K562 (cell line): ENCODE data around the gene IFFO2. TPM values are rescaled to one million over a fixed set of nuclear protein-coding genes. Genes with fewer than 3 reads are reported as not detected.

ENCODE experiments used
- ATAC-seq: fragments of 200-7000 bp; cut with Tn5 transposase; 3 replicates; pipeline ENCODE4 v1.9.1; 2020; ENCODE audit warnings: moderate library complexity
- BruUV-seq: library from RNA; stranded (reverse); fragments of 400-500 nt; replicated peaks from 2 replicates; lab custom pipeline; 2021; lab: Mats Ljungman, UMichigan
- CTCF ChIA-PET: fragments of 300-600 bp; formaldehyde crosslinking; extraction: SDS; loops from one replicate; lab custom pipeline; 2021; ENCODE audit warnings: low intra/inter-chr PET ratio; lab: Yijun Ruan, JAX
- POLR2A ChIA-PET: fragments of 300-600, 350-650 bp; sonication (Branson Sonifier 250); formaldehyde crosslinking; extraction: SDS; loops from one replicate; lab custom pipeline; 2021; ENCODE audit warnings: antibody characterized with exemption, inconsistent platforms; lab: Yijun Ruan, JAX
- DNase-seq, 4 experiments: peaks; one replicate each; pipeline versions ENCODE4 v3.0.0 to v3.0.0-alpha.2; 2011 to 2018; ENCODE audit warnings: low spot score in 3 of 4, mixed read lengths in 3 of 4; ENCODE audit errors: extremely low read depth in 1 of 4
- FAIRE-seq: peaks from 2 replicates; lab custom pipeline; 2011; peaks lifted over from hg19 to GRCh38; lab: Jason Lieb, UNC
- H2AFZ ChIP-seq: 2 replicates; pipeline ENCODE4 v1.6.0; 2011; ENCODE audit warnings: low read depth, low read length, control low read depth, inconsistent platforms
- H3K27ac ChIP-seq: fragments of 200-600 bp; 3 replicates; pipeline ENCODE4 v1.8.0; 2011; ENCODE audit warnings: low read depth, mild to moderate bottlenecking, control low read depth, inconsistent platforms, low read length, moderate library complexity, mixed read lengths; ENCODE audit errors: extremely low read depth
- H3K27me3 ChIP-seq, 2 experiments: fragments of 300-600 bp in 1 of 2; 2 replicates in 1 of 2; 3 replicates in 1 of 2; pipeline versions ENCODE4 v1.6.0 to v1.8.0; 2011; ENCODE audit warnings: inconsistent platforms in 2 of 2, low read length in 2 of 2, mild to moderate bottlenecking in 1 of 2, mixed read lengths in 1 of 2, moderate library complexity in 1 of 2; ENCODE audit not compliant: control insufficient read depth in 2 of 2, insufficient read depth in 2 of 2
- H3K36me3 ChIP-seq: fragments of 300-600 bp; 3 replicates; pipeline ENCODE4 v1.8.0; 2011; ENCODE audit warnings: mild to moderate bottlenecking, low read length, inconsistent platforms; ENCODE audit not compliant: control insufficient read depth, insufficient read depth
- H3K4me1 ChIP-seq, 2 experiments: fragments of 200-600 bp in 1 of 2; replicated peaks in 1 of 2; 2 replicates in 1 of 2; 3 replicates in 1 of 2; pipeline versions ENCODE4 v1.5.1 to v1.8.0; 2011; ENCODE audit warnings: inconsistent platforms in 2 of 2, low read length in 2 of 2, mild to moderate bottlenecking in 1 of 2, mixed read lengths in 1 of 2, moderate library complexity in 1 of 2; ENCODE audit not compliant: control insufficient read depth in 2 of 2, insufficient read depth in 2 of 2
- H3K4me2 ChIP-seq: 2 replicates; pipeline ENCODE4 v1.6.1; 2011; ENCODE audit warnings: low read length, control low read depth, inconsistent platforms, mixed read lengths; ENCODE audit not compliant: insufficient read depth
- H3K4me3 ChIP-seq: fragments of 200-600 bp; sonication (generic), shearing (Covaris generic); 2 replicates; pipeline ENCODE4 v1.5.1; 2016; ENCODE audit warnings: control low read depth, inconsistent platforms
- H3K79me2 ChIP-seq: fragments of 200-600 bp; 3 replicates; pipeline ENCODE4 v1.8.0; 2011; ENCODE audit warnings: low read length, inconsistent platforms; ENCODE audit not compliant: control insufficient read depth, insufficient read depth
- H3K9ac ChIP-seq, 2 experiments: 2 replicates each; pipeline versions ENCODE4 v1.6.0 to v1.6.1; 2011; ENCODE audit warnings: low read depth in 2 of 2, low read length in 2 of 2, control low read depth in 1 of 2, inconsistent platforms in 1 of 2, mild to moderate bottlenecking in 1 of 2, mixed read lengths in 1 of 2; ENCODE audit not compliant: insufficient read depth in 1 of 2
- H3K9me1 ChIP-seq: one replicate; pipeline ENCODE4 v1.6.0; 2011; ENCODE audit warnings: inconsistent platforms, mild to moderate bottlenecking, low read length, moderate library complexity; ENCODE audit not compliant: control insufficient read depth, insufficient read depth
- H3K9me3 ChIP-seq: replicated peaks from 2 replicates; pipeline ENCODE4 v1.5.1; 2011; ENCODE audit warnings: low read depth, low read length, inconsistent platforms; ENCODE audit not compliant: control insufficient read depth, insufficient read depth
- H4K20me1 ChIP-seq: replicated peaks from 2 replicates; pipeline ENCODE4 v1.6.1; 2011; ENCODE audit warnings: low read length, inconsistent platforms, mixed read lengths; ENCODE audit not compliant: control insufficient read depth, insufficient read depth
- CBX8 ChIP-seq: fragments of 200-600 bp; sonication (generic); IDR thresholded peaks from 2 replicates; pipeline ENCODE4 v1.6.1; 2012; ENCODE audit warnings: borderline replicate concordance, mixed run types, low read depth, mild to moderate bottlenecking, moderate library complexity, mixed read lengths, low read length, control low read depth, inconsistent platforms; ENCODE audit not compliant: poor library complexity, severe bottlenecking; ENCODE audit errors: extremely low read depth
- MCM2 ChIP-seq: fragments of 450-650 bp; IDR thresholded peaks from 2 replicates; pipeline ENCODE4 v1.6.1; 2017; ENCODE audit warnings: low read depth, mild to moderate bottlenecking
- PRPF4 ChIP-seq: fragments of 200-400 bp; formaldehyde crosslinking; IDR thresholded peaks from one replicate; pipeline ENCODE4 v1.6.1; 2017; ENCODE audit warnings: low read length, low read depth, mild to moderate bottlenecking; ENCODE audit not compliant: insufficient read depth, poor library complexity, severe bottlenecking
- TAF7 ChIP-seq: fragments of 450-650 bp; IDR thresholded peaks from 2 replicates; pipeline ENCODE4 v1.6.1; 2016; ENCODE audit warnings: missing genetic modification characterization, missing compliant biosample characterization
- WGBS: fragments of 100-300 bp; shearing (Covaris generic); methylation state at CpG from one replicate; pipeline ENCODE4 v1.1.6; 2016; ENCODE audit warnings: low coverage, mixed read lengths; ENCODE audit not compliant: insufficient coverage; ENCODE audit errors: missing lambda C conversion rate; 5-methylcytosine and 5-hydroxymethylcytosine counted together
- in situ Hi-C: fragments of 300-500 bp; cut with MboI; formaldehyde crosslinking; loops from 4 replicates; pipeline ENCODE4 v1.15.0; 2018; ENCODE audit warnings: inconsistent platforms, mixed read lengths
- intact Hi-C: fragments of 100-400 bp; cut with micrococcal nuclease; formaldehyde crosslinking; loops from 2 replicates; pipeline ENCODE4 v1.14.2; 2022
- polyA plus RNA-seq, 8 experiments: library from polyadenylated mRNA; depleted of rRNA in 4 of 8; stranded (reverse) in 5 of 8; unstranded in 3 of 8; fragments of >200 nt; fragmentation: Nextera tagmentation in 2 of 8; fragmentation: Illumina TruSeq in 1 of 8; extraction: Ambion mirVana in 2 of 8; extraction: Trizol in 1 of 8; gene quantifications; 2 replicates each; pipeline versions ENCODE4 v1.2.1 to v1.2.3, GENCODE V29; 2011 to 2014; ENCODE audit warnings: inconsistent platforms in 1 of 8, missing spikeins in 1 of 8
- total RNA-seq, 7 experiments: library from RNA; depleted of rRNA in 6 of 7; stranded (reverse); fragments of >200 nt in 6 of 7; fragmentation: Illumina TruSeq in 2 of 7; extraction: Trizol in 2 of 7; gene quantifications; 2 replicates each; pipeline versions ENCODE4 v1.2.1 to v1.2.3, GENCODE V29; 2011 to 2021; ENCODE audit warnings: low replicate concordance in 1 of 7
- TF ChIP-seq, protein P1 (sequence below): fragments of 250-450 bp; sonication (Bioruptor Pico); IDR thresholded peaks from 2 replicates; pipeline ENCODE4 v1.8.0; 2021; ENCODE audit warnings: moderate library complexity, mild to moderate bottlenecking, inconsistent platforms
- TF ChIP-seq, protein P2 (sequence below): sonication (generic); formaldehyde crosslinking; IDR thresholded peaks from 2 replicates; pipeline ENCODE4 v1.4.0; 2020; ENCODE audit warnings: mild to moderate bottlenecking, missing genetic modification reagents

Gene IFFO2
- total and polyA plus RNA-seq, 9 of the 15 experiments (the other 6 are each of a cell fraction or from before 2014, with no cell fraction given), result 0.15 to 1.0 (median 0.44) TPM; not detected in 2

DNA sequence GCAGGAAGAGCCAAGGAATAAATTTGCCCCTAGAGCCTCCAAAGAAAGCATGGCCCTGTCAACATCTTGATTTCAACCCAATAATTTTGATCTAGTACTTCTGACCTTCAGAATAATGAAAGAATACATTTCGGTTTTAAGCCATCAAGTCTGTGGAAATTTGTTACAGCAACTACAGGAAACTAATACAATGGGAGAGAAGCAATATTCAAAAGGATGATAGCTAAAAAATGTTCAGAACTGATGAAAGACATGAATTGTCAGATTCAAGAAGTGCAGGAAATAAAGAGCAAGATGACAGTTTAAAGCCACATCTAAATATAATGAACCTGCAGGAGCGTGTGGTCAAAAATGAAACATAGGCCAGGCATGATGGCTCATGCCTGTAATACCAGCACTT is 24.8 kb upstream of the IFFO2 start:
- ATAC-seq, result no peak
- CTCF ChIA-PET, result no interaction called here
- POLR2A ChIA-PET, result no interaction called here

More for the DNA sequence above, 24.8 kb upstream of the IFFO2 start:
- FAIRE-seq, result no peak
- Histone ChIP-seq H3K36me3 (no peaks in the 10 kb centered on the region), H3K79me2 (no peaks in the 10 kb centered on the region), H3K27me3 (peaks cover 19 to 20% of the 10 kb centered on the region in 2 experiments), H3K9ac (no peak overlapping the region), H3K4me2 (no peak overlapping the region), H3K4me3 (no peak overlapping the region), H3K9me3 (no peaks in the 10 kb centered on the region), H3K4me1 (no peaks in the 10 kb centered on the region), H4K20me1 (no peaks in the 10 kb centered on the region), H3K9me1 (no peaks in the 10 kb centered on the region), H3K27ac (no peak overlapping the region), H2AFZ (no peak overlapping the region)
- in situ Hi-C loops (no loop called here), intact Hi-C loops (no loop called here)
- TF ChIP-seq MCM2, result no peak
- no peak for TF ChIP-seq TAF7
- TF ChIP-seq, protein P1, sequence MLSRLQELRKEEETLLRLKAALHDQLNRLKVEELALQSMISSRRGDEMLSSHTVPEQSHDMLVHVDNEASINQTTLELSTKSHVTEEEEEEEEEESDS (CRISPR knock-in tag), result no peak
- TF ChIP-seq, protein P2, sequence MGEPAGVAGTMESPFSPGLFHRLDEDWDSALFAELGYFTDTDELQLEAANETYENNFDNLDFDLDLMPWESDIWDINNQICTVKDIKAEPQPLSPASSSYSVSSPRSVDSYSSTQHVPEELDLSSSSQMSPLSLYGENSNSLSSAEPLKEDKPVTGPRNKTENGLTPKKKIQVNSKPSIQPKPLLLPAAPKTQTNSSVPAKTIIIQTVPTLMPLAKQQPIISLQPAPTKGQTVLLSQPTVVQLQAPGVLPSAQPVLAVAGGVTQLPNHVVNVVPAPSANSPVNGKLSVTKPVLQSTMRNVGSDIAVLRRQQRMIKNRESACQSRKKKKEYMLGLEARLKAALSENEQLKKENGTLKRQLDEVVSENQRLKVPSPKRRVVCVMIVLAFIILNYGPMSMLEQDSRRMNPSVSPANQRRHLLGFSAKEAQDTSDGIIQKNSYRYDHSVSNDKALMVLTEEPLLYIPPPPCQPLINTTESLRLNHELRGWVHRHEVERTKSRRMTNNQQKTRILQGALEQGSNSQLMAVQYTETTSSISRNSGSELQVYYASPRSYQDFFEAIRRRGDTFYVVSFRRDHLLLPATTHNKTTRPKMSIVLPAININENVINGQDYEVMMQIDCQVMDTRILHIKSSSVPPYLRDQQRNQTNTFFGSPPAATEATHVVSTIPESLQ (CRISPR knock-in tag), result no peak
- TF ChIP-seq CBX8, result no peak
- no peak for TF ChIP-seq PRPF4
- DNase-seq, result no peak
- no TSS peak for BruUV-seq
- WGBS, result 0% methylated on average over 2 of the region's 2 CpGs
